ENCODE data around the gene HSP90AA1. TPM values are rescaled to one million over a fixed set of nuclear protein-coding genes. Genes with fewer than 3 reads are reported as not detected.

HSP90AA1 gene
- total and polyA plus RNA-seq, 2 experiments from 2014 or later: 142 to 1,021 TPM

- Histone ChIP-seq H3K4me3 (no peak overlapping the region), H3K27me3 (no peaks in the 10 kb centered on the region)
Measured at GRCh38 chr14:102063109-102063807, 23.6 kb downstream of the HSP90AA1 start.

GRCh38 chr14:102058961-102059360, 27.9 kb downstream of the HSP90AA1 start:
- H3K36me3 ChIP-seq: no peaks in the 10 kb centered on the region

More at GRCh38 chr14:102063109-102063807, 23.6 kb downstream of the HSP90AA1 start:
- H3K36me3 ChIP-seq: no peaks in the 10 kb centered on the region
- H3K9me3 ChIP-seq (ENCODE audit: low read depth): no peaks in the 10 kb centered on the region
- no peak overlapping the region for H3K27ac ChIP-seq
- TF ChIP-seq CTCF (IDR thresholded peaks at IDR 0.05; ENCODE audit: low read depth, low read length): peak; percentile 56
- DNase-seq (ENCODE audit: low read depth in 1 of 2, low spot score in 1 of 2): peak; percentile 74 to 94
- H3K4me1 ChIP-seq (ENCODE audit: low read depth): peaks cover 4% of the 10 kb centered on the region

DNA sequence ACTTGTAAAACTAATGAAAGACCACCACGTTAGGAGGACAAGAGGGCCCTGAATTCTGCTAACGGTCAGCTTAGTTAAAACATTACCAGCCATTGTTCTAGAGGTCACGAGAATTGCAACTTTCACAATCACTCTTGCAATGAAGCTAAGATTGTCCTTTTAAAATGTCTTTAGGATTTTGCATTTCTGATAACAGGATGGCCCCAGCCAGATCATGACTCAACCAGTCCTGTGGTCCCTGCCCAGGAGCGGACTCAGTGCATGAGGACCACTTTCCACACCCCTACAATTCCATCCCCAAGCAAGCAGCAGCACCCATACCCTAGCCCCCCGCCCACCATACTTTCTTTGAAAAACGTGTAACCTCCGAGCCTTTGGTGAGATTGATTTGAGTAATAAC, 28.7 kb downstream of the HSP90AA1 start:
- no peak for TF ChIP-seq CTCF (IDR thresholded peaks at IDR 0.05; ENCODE audit: low read depth, low read length)
- H3K27ac ChIP-seq: no peak overlapping the region
- no peaks in the 10 kb centered on the region for H3K4me1 ChIP-seq (ENCODE audit: low read depth)
- H3K4me3 ChIP-seq: no peak overlapping the region
- DNase-seq (ENCODE audit: low read depth in 1 of 2, low spot score in 1 of 2): peak in 1 of 2 donors; percentile 58
- no peaks in the 10 kb centered on the region for H3K27me3 ChIP-seq
- no peaks in the 10 kb centered on the region for H3K36me3 ChIP-seq
- H3K9me3 ChIP-seq (ENCODE audit: low read depth): no peaks in the 10 kb centered on the region

More at GRCh38 chr14:102058961-102059360, 27.9 kb downstream of the HSP90AA1 start:
- Histone ChIP-seq H3K27me3 (no peaks in the 10 kb centered on the region), H3K4me1 (ENCODE audit: low read depth) (peaks cover 4% of the 10 kb centered on the region), H3K9me3 (ENCODE audit: low read depth) (no peaks in the 10 kb centered on the region), H3K4me3 (no peak overlapping the region), H3K27ac (no peak overlapping the region)
- TF ChIP-seq CTCF (IDR thresholded peaks at IDR 0.05; ENCODE audit: low read depth, low read length): no peak
- no peak for DNase-seq (ENCODE audit: low read depth in 1 of 2, low spot score in 1 of 2)

GRCh38 chr14:102057480-102058114, 29.2 kb downstream of the HSP90AA1 start:
- H3K4me3 ChIP-seq: no peak overlapping the region
- no peak overlapping the region for H3K27ac ChIP-seq
- no peak for TF ChIP-seq CTCF (IDR thresholded peaks at IDR 0.05; ENCODE audit: low read depth, low read length)
- H3K4me1 ChIP-seq (ENCODE audit: low read depth): no peaks in the 10 kb centered on the region
- no peak for DNase-seq (ENCODE audit: low read depth in 1 of 2, low spot score in 1 of 2)
- H3K36me3 ChIP-seq: no peaks in the 10 kb centered on the region
- H3K27me3 ChIP-seq: no peaks in the 10 kb centered on the region
- H3K9me3 ChIP-seq (ENCODE audit: low read depth): no peaks in the 10 kb centered on the region

DNA sequence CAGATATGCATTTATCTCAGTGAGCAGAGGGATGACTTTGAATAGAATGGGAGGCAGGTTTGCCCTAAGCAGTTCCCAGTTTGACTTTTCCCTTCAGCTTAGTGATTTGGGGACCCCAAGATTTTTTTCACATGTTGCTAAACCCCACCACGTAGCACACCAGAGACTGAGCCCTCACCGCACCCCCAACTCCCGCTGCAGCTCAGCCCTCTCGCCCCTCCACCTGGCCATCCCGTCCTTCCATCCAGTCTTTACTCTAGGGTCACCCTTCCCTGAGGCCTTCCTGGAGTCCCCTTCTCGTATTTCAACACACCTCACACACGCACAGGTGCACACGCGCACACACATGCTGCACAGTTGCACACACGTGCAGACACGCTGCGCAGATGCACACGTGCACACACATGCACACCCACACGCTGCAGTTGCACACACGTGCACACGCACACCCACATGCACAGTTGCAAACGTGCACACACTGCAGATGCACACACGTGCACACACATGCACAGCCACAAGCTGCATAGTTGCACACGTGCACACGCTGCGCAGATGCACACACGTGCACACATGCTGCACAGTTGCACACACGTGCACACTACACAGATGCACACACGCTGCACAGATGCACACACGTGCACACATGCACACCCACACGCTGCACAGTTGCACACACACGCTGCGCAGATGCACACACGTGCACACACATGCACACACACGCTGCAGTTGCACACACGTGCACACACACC, 30.0 kb downstream of the HSP90AA1 start:
- Histone ChIP-seq H3K27me3 (no peaks in the 10 kb centered on the region), H3K36me3 (no peaks in the 10 kb centered on the region), H3K27ac (no peak overlapping the region), H3K4me1 (ENCODE audit: low read depth) (no peaks in the 10 kb centered on the region), H3K4me3 (no peak overlapping the region), H3K9me3 (ENCODE audit: low read depth) (no peaks in the 10 kb centered on the region)
- no peak for TF ChIP-seq CTCF (IDR thresholded peaks at IDR 0.05; ENCODE audit: low read depth, low read length)
- DNase-seq (ENCODE audit: low read depth in 1 of 2, low spot score in 1 of 2): no peak

All from cardiac muscle cell (in vitro differentiated cells and primary cell).